Activated naive CD8-positive, alpha-beta T cell treated with anti-CD3 and anti-CD28 coated beads, Interleukin-2, amount 50 U/mL, for 24 hours (primary cell): ENCODE data around the gene RABGAP1L.

ENCODE experiments used
- ATAC-seq: fragments of 150-1000 bp; cut with Tn5 transposase; one replicate; pipeline ENCODE4 v1.10.0; 2021
- DNase-seq: peaks from one replicate; pipeline ENCODE4 v3.0.0; 2021
- H3K27ac Mint-ChIP-seq: one replicate; pipeline ENCODE4 v1.8.0; 2021; ENCODE audit warnings: mild to moderate bottlenecking, mixed read lengths
- H3K27me3 Mint-ChIP-seq: one replicate; pipeline ENCODE4 v1.8.0; 2021; ENCODE audit warnings: mixed read lengths
- H3K36me3 Mint-ChIP-seq: one replicate; pipeline ENCODE4 v1.8.0; 2021; ENCODE audit warnings: low read depth, mixed read lengths
- H3K4me1 Mint-ChIP-seq: one replicate; pipeline ENCODE4 v1.8.0; 2021; ENCODE audit warnings: mixed read lengths
- H3K4me3 Mint-ChIP-seq: one replicate; pipeline ENCODE4 v1.8.0; 2021; ENCODE audit warnings: mild to moderate bottlenecking, moderate library complexity, mixed read lengths
- H3K9me3 Mint-ChIP-seq: one replicate; pipeline ENCODE4 v1.8.0; 2021; ENCODE audit warnings: mixed read lengths

The RABGAP1L gene

GRCh38 chr1:174726880-174727585 lies 567.7 kb downstream of the RABGAP1L start:
- Mint-ChIP-seq H3K36me3 (no peaks in the 10 kb centered on the region), H3K9me3 (no peaks in the 10 kb centered on the region), H3K4me1 (no peaks in the 10 kb centered on the region), H3K4me3 (no peak overlapping the region), H3K27ac (no peak overlapping the region), H3K27me3 (no peaks in the 10 kb centered on the region)
- DNase-seq (no peak), ATAC-seq (no peak)

- Mint-ChIP-seq H3K4me3 (no peak overlapping the region), H3K27me3 (no peaks in the 10 kb centered on the region)
Observed at GRCh38 chr1:174734270-174734669, 575.0 kb downstream of the RABGAP1L start.

GRCh38 chr1:174736831-174737230 lies 577.5 kb downstream of the RABGAP1L start:
- peaks cover 3% of the 10 kb centered on the region for H3K9me3 Mint-ChIP-seq
- H3K36me3 Mint-ChIP-seq = peaks cover 7% of the 10 kb centered on the region
- no peak for ATAC-seq
- H3K4me3 Mint-ChIP-seq = no peak overlapping the region
- H3K4me1 Mint-ChIP-seq = peaks cover 5% of the 10 kb centered on the region
- H3K27ac Mint-ChIP-seq = no peak overlapping the region
- H3K27me3 Mint-ChIP-seq = no peaks in the 10 kb centered on the region
- no peak for DNase-seq

More at GRCh38 chr1:174734270-174734669, 575.0 kb downstream of the RABGAP1L start:
- H3K9me3 Mint-ChIP-seq = peaks cover 3% of the 10 kb centered on the region
- DNase-seq = no peak
- no peaks in the 10 kb centered on the region for H3K4me1 Mint-ChIP-seq
- no peak overlapping the region for H3K27ac Mint-ChIP-seq
- no peak for ATAC-seq
- peaks cover 7% of the 10 kb centered on the region for H3K36me3 Mint-ChIP-seq

DNA sequence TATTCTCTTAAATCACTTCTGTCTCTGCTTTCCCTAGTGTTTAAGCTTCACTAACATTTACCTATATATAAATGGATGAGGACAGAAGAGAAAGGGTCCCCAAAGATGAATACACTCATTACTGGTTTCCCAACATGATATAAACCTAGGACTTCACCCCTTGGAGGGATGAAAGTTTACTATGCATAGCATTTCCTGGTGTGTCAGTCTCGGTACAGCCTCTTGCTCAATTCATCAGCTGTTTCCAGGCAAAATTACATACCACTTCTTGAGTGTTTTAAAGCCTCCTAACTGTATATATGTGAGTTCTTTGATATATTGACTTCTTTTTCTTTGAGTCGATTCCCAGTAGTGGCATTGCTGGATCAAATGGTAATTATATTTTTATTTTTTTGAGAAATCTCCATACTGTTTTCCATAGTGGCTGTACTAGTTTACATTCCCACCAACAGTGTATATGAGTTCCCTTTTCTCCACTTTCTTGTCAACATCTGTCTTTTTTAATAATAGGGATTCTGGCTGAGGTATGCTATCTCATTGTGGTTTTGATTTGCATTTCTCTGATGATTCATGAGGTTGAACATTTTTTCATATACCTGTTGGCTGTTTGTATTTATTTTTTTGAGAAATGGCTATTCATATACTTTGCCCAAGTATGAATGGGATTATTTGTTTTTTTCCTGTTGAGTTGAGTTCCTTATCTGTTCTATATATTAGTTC lies 581.1 kb downstream of the RABGAP1L start:
- no peak for DNase-seq
- no peaks in the 10 kb centered on the region for H3K27me3 Mint-ChIP-seq
- peaks cover 5% of the 10 kb centered on the region for H3K4me1 Mint-ChIP-seq
- ATAC-seq = no peak
- no peak overlapping the region for H3K27ac Mint-ChIP-seq
- peaks cover 7% of the 10 kb centered on the region for H3K36me3 Mint-ChIP-seq
- no peak overlapping the region for H3K4me3 Mint-ChIP-seq
- H3K9me3 Mint-ChIP-seq = peaks cover 3% of the 10 kb centered on the region

DNA sequence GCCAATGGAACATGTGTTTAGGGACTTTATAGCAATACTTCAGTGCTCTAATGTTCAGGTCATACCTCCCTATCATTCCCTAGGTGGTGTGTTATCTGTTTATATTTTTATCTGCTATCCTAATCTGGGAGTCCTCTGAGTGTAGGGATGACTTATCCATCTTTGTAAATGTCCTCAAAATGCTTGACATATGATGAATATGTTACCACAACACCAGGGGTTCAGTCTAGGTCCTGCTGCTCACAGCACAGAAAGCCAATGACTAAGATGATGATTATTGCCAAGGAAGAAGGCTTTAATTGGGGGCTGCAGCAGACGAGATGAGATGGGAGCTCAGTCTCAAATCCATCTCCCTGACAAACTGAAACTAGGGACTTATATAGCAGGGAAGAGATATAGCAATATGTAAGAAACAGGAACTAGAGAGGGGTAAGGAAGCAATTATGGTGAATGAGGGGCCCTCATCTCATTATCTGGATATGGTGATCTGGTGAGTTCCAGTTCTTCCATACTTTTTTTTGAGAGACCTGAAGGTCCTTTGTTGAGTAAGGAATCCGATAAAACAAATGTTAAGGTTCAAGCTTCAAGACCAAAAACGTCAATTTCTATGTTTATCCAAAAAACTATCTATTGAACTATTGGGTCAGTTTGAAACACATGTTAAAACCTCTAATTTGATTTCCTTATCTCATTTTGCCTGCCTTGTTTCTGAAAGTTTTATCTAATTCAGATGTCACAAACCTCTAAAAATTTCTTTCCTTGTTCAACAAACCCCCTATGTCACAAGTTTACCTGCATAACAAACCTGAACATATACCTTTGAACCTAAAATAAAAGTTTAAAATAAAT lies 583.7 kb downstream of the RABGAP1L start:
- Mint-ChIP-seq H3K4me3 (no peak overlapping the region), H3K9me3 (no peaks in the 10 kb centered on the region), H3K4me1 (peaks cover 5% of the 10 kb centered on the region), H3K36me3 (no peaks in the 10 kb centered on the region), H3K27me3 (no peaks in the 10 kb centered on the region), H3K27ac (no peak overlapping the region)
- no peak for DNase-seq
- ATAC-seq = no peak

DNA sequence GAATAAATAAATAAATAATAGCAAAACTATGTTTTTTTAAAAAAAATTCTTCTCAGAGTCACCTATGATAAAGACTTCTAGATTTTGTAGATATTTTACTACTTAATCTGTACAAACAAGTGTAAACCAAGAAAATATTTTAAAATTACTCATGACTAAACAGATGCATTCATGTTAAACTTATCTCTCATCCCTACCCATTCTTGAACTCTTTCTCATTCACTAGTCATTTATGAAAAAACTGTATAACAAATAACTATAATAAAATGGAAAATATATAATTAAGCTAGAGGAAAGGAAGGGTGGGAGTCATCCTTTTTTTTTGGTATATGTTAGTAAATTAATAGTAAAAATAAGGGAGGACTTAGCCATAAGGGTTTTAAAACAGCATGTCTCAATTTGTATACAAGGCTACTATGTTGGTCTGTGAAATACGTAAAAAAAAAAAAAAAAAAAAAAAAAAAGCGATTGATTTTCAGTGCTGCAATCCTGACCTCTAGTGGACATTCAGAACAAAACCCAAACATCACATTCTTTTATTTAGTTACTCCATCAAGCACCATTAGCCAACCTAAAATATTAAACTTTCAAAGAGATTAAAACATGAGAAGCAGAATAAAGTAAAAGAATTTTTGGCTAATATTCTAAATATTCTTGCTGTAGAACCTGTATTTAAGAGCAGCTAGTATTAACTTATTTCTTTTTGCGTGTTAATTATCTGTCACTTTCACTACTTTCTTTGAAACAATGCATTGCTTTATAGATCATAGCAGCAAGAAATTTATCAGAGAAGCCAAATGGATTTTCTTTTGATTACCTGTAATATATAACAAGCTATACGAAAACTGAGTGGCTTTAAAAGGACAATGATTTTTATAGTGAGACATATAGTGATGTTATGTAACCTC lies 584.6 kb downstream of the RABGAP1L start:
- Mint-ChIP-seq H3K4me1 (peaks cover 5% of the 10 kb centered on the region), H3K27ac (no peak overlapping the region), H3K4me3 (no peak overlapping the region), H3K9me3 (no peaks in the 10 kb centered on the region), H3K27me3 (no peaks in the 10 kb centered on the region), H3K36me3 (no peaks in the 10 kb centered on the region)
- ATAC-seq (no peak), DNase-seq (no peak)

GRCh38 chr1:174744886-174745285 lies 585.6 kb downstream of the RABGAP1L start:
- no peaks in the 10 kb centered on the region for H3K36me3 Mint-ChIP-seq
- DNase-seq (no peak), ATAC-seq (no peak)
- H3K4me3 Mint-ChIP-seq = no peak overlapping the region
- no peak overlapping the region for H3K27ac Mint-ChIP-seq
- H3K4me1 Mint-ChIP-seq = peaks cover 5% of the 10 kb centered on the region
- H3K27me3 Mint-ChIP-seq = no peaks in the 10 kb centered on the region
- H3K9me3 Mint-ChIP-seq = no peaks in the 10 kb centered on the region

- no peaks in the 10 kb centered on the region for H3K4me1 Mint-ChIP-seq
- ATAC-seq = no peak
- no peaks in the 10 kb centered on the region for H3K9me3 Mint-ChIP-seq
- DNase-seq = no peak
- H3K36me3 Mint-ChIP-seq = no peaks in the 10 kb centered on the region
- H3K4me3 Mint-ChIP-seq = no peak overlapping the region
- H3K27ac Mint-ChIP-seq = no peak overlapping the region
- no peaks in the 10 kb centered on the region for H3K27me3 Mint-ChIP-seq
Observed at GRCh38 chr1:174746024-174746808, 586.9 kb downstream of the RABGAP1L start.

GRCh38 chr1:174747613-174748012 lies 588.3 kb downstream of the RABGAP1L start:
- Mint-ChIP-seq H3K4me3 (no peak overlapping the region), H3K27me3 (no peaks in the 10 kb centered on the region), H3K9me3 (no peaks in the 10 kb centered on the region)

DNA sequence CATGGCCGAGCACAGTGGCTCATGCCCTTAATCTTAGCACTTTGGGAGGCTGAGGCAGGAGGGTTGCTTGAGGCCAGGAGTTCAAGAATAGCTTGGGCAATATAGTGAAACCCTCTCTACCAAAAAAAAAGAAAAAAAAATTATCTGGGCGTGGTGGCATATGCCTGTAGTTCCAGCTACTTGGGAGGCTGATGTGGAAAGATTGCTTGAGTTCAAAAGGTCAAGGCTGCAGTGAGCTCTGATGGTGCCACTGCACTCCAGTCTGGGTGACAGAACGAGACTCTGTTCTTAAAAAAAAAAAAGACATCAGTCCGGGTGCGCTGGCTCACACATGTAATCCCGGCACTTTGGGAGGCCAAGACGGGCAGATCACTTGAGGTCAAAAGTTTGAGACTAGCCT lies 589.3 kb downstream of the RABGAP1L start:
- DNase-seq = no peak
- no peak overlapping the region for H3K27ac Mint-ChIP-seq
- no peaks in the 10 kb centered on the region for H3K27me3 Mint-ChIP-seq
- no peak overlapping the region for H3K4me3 Mint-ChIP-seq
- H3K36me3 Mint-ChIP-seq = no peaks in the 10 kb centered on the region
- H3K4me1 Mint-ChIP-seq = no peaks in the 10 kb centered on the region
- no peaks in the 10 kb centered on the region for H3K9me3 Mint-ChIP-seq
- no peak for ATAC-seq

More at GRCh38 chr1:174747613-174748012, 588.3 kb downstream of the RABGAP1L start:
- Mint-ChIP-seq H3K27ac (no peak overlapping the region), H3K4me1 (no peaks in the 10 kb centered on the region), H3K36me3 (no peaks in the 10 kb centered on the region)
- DNase-seq = no peak
- ATAC-seq = no peak

- DNase-seq = no peak
Observed at GRCh38 chr1:174753131-174753530, 593.8 kb downstream of the RABGAP1L start.

GRCh38 chr1:174761335-174761734 lies 602.0 kb downstream of the RABGAP1L start:
- H3K9me3 Mint-ChIP-seq = no peaks in the 10 kb centered on the region
- ATAC-seq = no peak
- DNase-seq = no peak
- H3K27me3 Mint-ChIP-seq = no peaks in the 10 kb centered on the region
- no peak overlapping the region for H3K4me3 Mint-ChIP-seq
- H3K36me3 Mint-ChIP-seq = peaks cover 7% of the 10 kb centered on the region
- H3K4me1 Mint-ChIP-seq = no peaks in the 10 kb centered on the region
- H3K27ac Mint-ChIP-seq = no peak overlapping the region

More at GRCh38 chr1:174753131-174753530, 593.8 kb downstream of the RABGAP1L start:
- H3K4me1 Mint-ChIP-seq = no peaks in the 10 kb centered on the region
- peaks cover 1% of the 10 kb centered on the region for H3K36me3 Mint-ChIP-seq
- H3K27ac Mint-ChIP-seq = no peak overlapping the region
- ATAC-seq = no peak
- H3K27me3 Mint-ChIP-seq = no peaks in the 10 kb centered on the region
- no peak overlapping the region for H3K4me3 Mint-ChIP-seq
- H3K9me3 Mint-ChIP-seq = no peaks in the 10 kb centered on the region

DNA sequence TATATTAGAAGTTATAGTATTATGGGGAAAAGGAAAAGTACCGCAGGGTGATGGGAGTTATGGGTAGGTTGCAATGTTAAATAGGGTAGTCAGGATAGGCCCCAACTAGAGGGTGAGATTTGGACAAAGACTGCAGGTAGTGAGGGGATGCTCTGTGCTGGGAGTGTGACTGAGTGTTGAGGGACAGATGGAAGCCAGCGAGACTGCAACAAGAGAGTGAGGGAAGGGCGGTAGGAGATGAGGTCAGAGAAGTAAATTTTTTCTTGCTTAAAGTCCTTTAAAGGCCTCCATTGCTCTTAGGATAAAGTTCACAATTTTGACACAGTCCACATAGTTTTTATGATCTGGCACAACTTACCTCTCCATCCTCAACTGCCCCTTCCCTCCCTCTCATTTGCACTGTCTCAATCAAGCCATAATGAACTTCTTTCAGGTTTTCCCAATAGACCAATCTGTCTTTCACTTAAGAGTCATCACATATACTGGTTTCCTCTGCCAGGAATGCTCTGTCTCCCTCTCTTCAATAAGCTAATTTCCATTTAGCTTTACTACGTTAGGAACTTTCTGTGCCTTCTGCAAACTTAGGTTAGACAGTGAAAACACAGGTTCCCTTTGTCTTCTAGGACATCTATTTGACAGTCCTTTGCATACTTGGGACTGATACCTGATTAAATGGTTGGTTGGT lies 602.7 kb downstream of the RABGAP1L start:
- H3K4me1 Mint-ChIP-seq = no peaks in the 10 kb centered on the region
- peaks cover 7% of the 10 kb centered on the region for H3K36me3 Mint-ChIP-seq
- no peaks in the 10 kb centered on the region for H3K9me3 Mint-ChIP-seq
- H3K4me3 Mint-ChIP-seq = no peak overlapping the region
- H3K27ac Mint-ChIP-seq = no peak overlapping the region
- no peaks in the 10 kb centered on the region for H3K27me3 Mint-ChIP-seq
- ATAC-seq (no peak), DNase-seq (no peak)
